SK-N-SH treated with all-trans-retinoic acid at 6 μM for 48 hours (cell line): ENCODE data around the gene SERTAD1.

Experiments used
- CSRNP3 ChIP-seq: fragments of 250-450 bp; sonication (Bioruptor Pico); IDR thresholded peaks from 2 replicates; pipeline ENCODE4 v1.5.1; 2021; ENCODE audit warnings: mild to moderate bottlenecking, moderate library complexity
- ZC3H10 ChIP-seq: fragments of 250-450 bp; sonication (Bioruptor Pico); IDR thresholded peaks from 2 replicates; pipeline ENCODE4 v1.5.1; 2021; ENCODE audit warnings: mild to moderate bottlenecking, moderate library complexity

- no peak for TF ChIP-seq ZC3H10 (CRISPR knock-in tag)
- no peak for TF ChIP-seq CSRNP3 (CRISPR knock-in tag)
Observed at GRCh38 chr19:40392894-40393517, 32.8 kb downstream of the SERTAD1 start.
